AG09319 (cell line): ENCODE results near the gene FBN1.

ENCODE experiments used
- DNase-seq: peaks from one replicate; pipeline ENCODE4 v3.0.0-alpha.2; 2010; ENCODE audit warnings: low read depth; ENCODE audit errors: extremely low read depth
- TF ChIP-seq, protein P1 (sequence below): IDR thresholded peaks from 2 replicates; pipeline ENCODE4 v1.5.1; 2011; ENCODE audit warnings: low read depth, mild to moderate bottlenecking, inconsistent platforms, low read length, moderate library complexity

The FBN1 gene

DNA sequence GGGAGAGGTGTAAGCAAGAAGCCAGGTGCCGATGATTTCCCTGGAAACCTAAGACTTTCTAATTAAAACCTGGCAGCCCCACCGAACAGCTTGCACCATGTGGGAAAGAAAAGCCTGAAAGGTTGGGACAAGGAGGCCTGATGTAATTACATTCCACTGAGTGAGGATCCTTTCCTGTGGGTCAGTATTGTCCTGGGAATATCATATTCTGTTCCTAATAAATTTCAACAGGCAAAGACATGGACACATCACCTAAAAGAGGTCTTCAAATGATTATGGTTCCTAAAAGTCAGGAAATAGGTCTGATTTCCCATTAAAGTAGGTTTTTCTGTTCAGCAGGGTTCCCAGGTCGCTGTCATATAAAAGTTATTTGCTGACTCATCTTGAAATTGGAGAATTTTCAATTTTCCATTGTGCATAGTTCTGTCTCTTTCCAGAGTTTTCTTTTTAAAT is 255.8 kb downstream of the FBN1 start:
- TF ChIP-seq, protein P1, sequence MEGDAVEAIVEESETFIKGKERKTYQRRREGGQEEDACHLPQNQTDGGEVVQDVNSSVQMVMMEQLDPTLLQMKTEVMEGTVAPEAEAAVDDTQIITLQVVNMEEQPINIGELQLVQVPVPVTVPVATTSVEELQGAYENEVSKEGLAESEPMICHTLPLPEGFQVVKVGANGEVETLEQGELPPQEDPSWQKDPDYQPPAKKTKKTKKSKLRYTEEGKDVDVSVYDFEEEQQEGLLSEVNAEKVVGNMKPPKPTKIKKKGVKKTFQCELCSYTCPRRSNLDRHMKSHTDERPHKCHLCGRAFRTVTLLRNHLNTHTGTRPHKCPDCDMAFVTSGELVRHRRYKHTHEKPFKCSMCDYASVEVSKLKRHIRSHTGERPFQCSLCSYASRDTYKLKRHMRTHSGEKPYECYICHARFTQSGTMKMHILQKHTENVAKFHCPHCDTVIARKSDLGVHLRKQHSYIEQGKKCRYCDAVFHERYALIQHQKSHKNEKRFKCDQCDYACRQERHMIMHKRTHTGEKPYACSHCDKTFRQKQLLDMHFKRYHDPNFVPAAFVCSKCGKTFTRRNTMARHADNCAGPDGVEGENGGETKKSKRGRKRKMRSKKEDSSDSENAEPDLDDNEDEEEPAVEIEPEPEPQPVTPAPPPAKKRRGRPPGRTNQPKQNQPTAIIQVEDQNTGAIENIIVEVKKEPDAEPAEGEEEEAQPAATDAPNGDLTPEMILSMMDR: no peak
- no peak for DNase-seq

DNA sequence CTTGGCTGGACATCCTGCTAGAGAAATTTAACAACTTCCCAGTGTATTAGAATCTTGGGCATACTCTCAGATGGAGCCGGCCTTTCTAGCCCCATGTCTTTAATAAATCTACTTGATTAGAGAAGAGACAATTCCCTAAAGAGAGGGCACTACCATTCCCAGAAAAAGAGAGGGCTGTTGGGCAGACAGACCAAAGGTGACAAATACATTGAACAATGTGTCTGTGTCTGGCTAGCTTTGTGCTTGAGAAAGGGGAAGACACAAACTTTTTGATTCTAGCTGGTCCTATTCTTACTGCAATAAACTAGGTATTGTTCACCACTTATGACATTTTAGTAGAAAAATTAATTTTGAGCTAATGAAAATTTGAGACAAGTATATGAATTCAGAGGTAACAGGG is 256.6 kb downstream of the FBN1 start:
- DNase-seq: no peak

DNA sequence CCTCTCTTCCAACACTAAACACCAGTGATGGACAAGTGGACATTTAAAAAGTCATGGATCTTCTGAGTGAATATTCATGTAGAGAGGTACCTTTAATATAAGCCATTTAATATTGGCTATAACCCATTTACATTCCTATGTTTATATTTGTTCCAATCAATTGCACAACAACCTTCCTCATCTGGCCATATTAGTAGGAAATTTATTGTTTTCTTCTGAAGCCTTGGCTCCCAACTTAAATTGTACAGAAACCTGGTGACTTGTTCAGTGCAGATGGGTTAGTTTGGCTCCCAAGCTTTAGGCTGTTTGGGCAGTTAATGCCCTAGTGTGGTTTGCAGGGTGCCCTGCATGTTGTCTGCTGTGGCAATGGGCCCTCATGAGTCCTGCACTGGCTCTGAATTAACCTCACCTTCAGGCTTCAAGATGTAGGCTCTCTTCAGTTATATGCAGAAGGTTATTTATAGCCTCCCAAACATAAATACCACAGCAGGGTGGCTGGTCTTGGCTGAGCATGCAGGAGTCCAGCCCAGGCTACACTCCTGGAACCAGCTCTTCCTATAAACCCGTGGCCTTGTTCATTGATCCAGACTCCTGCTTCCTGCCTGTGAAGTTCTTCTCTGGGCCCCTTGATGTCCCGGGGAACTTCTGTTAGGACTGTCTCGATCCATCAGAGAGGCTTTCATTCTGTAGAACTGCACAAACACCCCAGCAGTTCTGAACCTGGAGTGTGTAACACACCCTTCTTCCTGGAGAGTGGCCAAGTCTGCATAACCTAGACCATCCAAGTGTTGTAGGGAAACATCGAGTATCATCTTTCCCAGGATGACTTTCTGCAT is 257.3 kb downstream of the FBN1 start:
- TF ChIP-seq, protein P1: no peak
- no peak for DNase-seq

More for the DNA sequence above, 256.6 kb downstream of the FBN1 start:
- TF ChIP-seq, protein P1: no peak

DNA sequence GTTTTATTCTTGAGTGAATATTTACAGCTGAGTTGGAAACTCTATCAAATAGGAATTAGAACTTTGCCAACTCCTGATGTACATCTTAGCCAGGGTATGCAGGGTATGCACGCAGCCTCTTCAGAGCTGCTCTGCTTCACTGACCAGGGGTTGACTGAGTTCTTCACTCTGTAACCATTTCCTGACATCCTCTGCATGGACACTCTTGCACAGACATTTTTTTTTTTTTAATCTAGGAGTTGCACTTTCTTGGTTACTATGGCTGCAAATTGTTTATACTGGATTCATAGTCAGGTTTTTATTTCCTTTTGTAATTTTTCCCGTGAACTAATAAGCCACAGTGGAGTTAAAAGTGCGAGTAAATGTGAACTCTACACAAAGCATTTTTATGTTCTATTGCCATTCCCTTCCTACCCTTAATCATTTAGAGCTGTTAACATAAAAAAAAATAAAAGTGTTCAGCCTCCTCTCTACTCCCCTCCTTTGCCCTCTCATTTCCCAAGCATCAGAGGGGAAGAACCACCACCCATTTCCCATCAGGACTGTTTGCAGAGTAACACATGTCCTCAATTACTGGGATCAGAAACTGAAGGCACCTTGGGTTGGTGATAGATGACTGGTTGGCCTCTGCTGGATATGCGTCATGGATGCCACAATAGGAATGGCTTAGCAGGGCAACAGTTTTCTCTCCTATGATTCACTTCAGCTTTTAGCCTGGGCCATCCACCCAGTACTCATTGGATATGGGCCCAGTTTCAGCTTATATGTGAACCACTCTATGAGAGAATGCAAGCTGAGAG is 260.3 kb downstream of the FBN1 start:
- DNase-seq: peak; percentile 97
- TF ChIP-seq, protein P1: no peak

DNA sequence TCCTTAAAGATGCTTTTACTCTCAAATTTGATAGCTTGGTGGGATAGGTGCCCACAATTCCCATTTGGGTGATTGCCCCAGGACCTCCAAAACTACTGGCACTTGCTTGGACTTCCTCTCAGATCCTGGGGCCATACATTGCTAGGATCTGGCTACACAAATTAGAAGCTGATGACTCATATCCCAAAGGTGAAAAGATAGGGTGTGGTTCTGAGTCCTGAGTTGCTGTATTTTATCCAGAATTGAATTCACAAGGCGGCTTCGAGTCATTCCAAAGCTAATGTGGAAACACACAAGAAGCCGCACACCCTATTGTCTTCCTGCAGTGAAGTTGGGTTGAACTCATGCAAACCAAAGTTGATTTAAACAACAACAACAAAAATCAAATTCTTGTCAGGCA is 260.9 kb downstream of the FBN1 start:
- no peak for DNase-seq
- TF ChIP-seq, protein P1: no peak

DNA sequence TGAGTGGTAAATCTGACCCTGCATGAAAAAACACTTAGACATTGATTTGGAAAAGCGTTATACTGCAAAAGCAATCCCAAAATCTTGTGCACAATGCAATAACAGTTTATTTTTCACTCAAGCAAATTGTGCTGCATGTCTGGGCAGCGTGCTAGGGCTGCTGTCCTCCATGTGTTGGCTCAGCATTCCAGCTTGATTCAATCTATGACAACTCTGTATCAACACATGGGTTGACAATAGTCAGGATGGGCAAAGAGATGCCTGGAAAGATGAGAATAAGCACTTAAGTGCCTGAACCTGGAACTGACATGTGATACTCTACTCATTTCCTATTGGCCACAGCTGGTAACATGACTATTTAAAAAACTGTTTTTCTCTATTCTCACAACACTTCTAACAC is 262.5 kb downstream of the FBN1 start:
- DNase-seq: no peak
- TF ChIP-seq, protein P1: no peak

DNA sequence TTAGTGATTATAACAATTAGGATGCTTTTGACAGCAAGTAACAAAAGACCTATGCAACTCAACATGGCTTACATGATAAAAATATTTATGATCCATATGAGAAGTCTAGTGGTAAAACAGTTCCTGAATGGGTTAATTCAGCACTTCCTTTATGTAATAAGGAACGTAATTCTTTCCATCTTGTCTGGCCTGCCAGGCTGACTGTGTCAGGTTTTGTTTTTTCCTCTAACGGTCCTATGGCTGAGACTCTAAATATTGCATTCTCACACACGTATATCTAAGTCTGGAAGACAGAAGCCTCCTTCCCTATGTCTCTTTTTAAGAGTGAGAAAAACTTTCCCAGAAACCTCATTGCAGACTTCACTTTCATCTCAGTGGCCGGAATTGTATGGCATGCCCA is 263.6 kb downstream of the FBN1 start:
- TF ChIP-seq, protein P1: no peak
- DNase-seq: no peak
